GM12878 (cell line): ENCODE data around the gene TCERG1L. TPM values are rescaled to one million over a fixed set of nuclear protein-coding genes. Genes with fewer than 3 reads are reported as not detected.

Experiments
- ATAC-seq: fragments of 200-7000 bp; cut with Tn5 transposase; 3 replicates; pipeline ENCODE4 v1.9.1; 2020; ENCODE audit warnings: mild to moderate bottlenecking, moderate library complexity
- BruUV-seq: library from RNA; stranded (reverse); fragments of 400-500 nt; replicated peaks from 2 replicates; lab custom pipeline; 2021; lab: Mats Ljungman, UMichigan
- CTCF ChIA-PET: fragments of 300-600 bp; sonication (Branson Sonifier 250); formaldehyde crosslinking; extraction: SDS; loops from one replicate; lab custom pipeline; 2021; ENCODE audit warnings: inconsistent platforms; lab: Yijun Ruan, JAX
- POLR2A ChIA-PET: fragments of 350-600 bp; formaldehyde crosslinking; extraction: SDS; loops from one replicate; lab custom pipeline; 2021; ENCODE audit warnings: inconsistent platforms; lab: Charles Lee
- RAD21 ChIA-PET: fragments of 300-600 bp; sonication (Branson Sonifier 250); formaldehyde crosslinking; loops from one replicate; lab custom pipeline; 2023; ENCODE audit warnings: antibody characterized with exemption; ENCODE audit not compliant: unreplicated experiment; lab: Charles Lee
- SMC1A ChIA-PET: fragments of 300-600 bp; sonication (Branson Sonifier 250); formaldehyde crosslinking; loops from one replicate; lab custom pipeline; 2023; ENCODE audit not compliant: unreplicated experiment, uncharacterized antibody; lab: Charles Lee
- DNase-seq: peaks from one replicate; pipeline ENCODE4 v3.0.0-alpha.2; 2011; ENCODE audit warnings: low read depth, low spot score
- FAIRE-seq: peaks from 3 replicates; lab custom pipeline; 2011; peaks lifted over from hg19 to GRCh38; lab: Jason Lieb, UNC
- H2AFZ ChIP-seq: 2 replicates; pipeline ENCODE4 v1.6.0; 2011; ENCODE audit warnings: low read depth, low read length, control low read depth; ENCODE audit not compliant: control insufficient read depth
- H3K27ac ChIP-seq: 2 replicates; pipeline ENCODE4 v1.5.1; 2011; ENCODE audit warnings: control low read depth; ENCODE audit not compliant: control insufficient read depth, insufficient read depth
- H3K27me3 ChIP-seq, 2 experiments: replicated peaks in 1 of 2; 2 replicates each; pipeline versions ENCODE4 v1.6.0 to v1.6.1; 2011; ENCODE audit warnings: low read length in 1 of 2; ENCODE audit not compliant: control insufficient read depth in 2 of 2, insufficient read depth in 2 of 2
- H3K36me3 ChIP-seq, 2 experiments: 2 replicates each; pipeline ENCODE4 v1.5.1; 2011; ENCODE audit warnings: low read length in 1 of 2; ENCODE audit not compliant: control insufficient read depth in 2 of 2, insufficient read depth in 2 of 2
- H3K4me1 ChIP-seq: 2 replicates; pipeline ENCODE4 v1.6.1; 2011; ENCODE audit warnings: mild to moderate bottlenecking, low read length, moderate library complexity, mixed read lengths; ENCODE audit not compliant: control insufficient read depth, insufficient read depth
- H3K4me2 ChIP-seq: 2 replicates; pipeline ENCODE4 v1.6.0; 2011; ENCODE audit warnings: control low read depth; ENCODE audit not compliant: control insufficient read depth, insufficient read depth
- H3K4me3 ChIP-seq: fragments of 200-600 bp; sonication (generic); 2 replicates; pipeline ENCODE4 v1.5.1; 2016
- H3K79me2 ChIP-seq: 2 replicates; pipeline ENCODE4 v1.6.0; 2011; ENCODE audit warnings: low read length; ENCODE audit not compliant: control insufficient read depth, insufficient read depth
- H3K9ac ChIP-seq: 2 replicates; pipeline ENCODE4 v1.8.0; 2011; ENCODE audit warnings: low read length, control low read depth, mixed read lengths; ENCODE audit not compliant: control insufficient read depth, insufficient read depth
- H3K9me3 ChIP-seq: replicated peaks from 3 replicates; pipeline ENCODE4 v1.5.1; 2011; ENCODE audit warnings: mild to moderate bottlenecking, low read length; ENCODE audit not compliant: control insufficient read depth, insufficient read depth
- H4K20me1 ChIP-seq: 2 replicates; pipeline ENCODE4 v1.6.0; 2011; ENCODE audit not compliant: control insufficient read depth, insufficient read depth
- CREM ChIP-seq: IDR thresholded peaks from 2 replicates; pipeline ENCODE4 v1.6.1; 2014; ENCODE audit warnings: antibody characterized with exemption, low read depth
- FOXM1 ChIP-seq: IDR thresholded peaks from 2 replicates; pipeline ENCODE4 v1.6.1; 2012; ENCODE audit warnings: low read depth, mild to moderate bottlenecking, inconsistent platforms, low read length, moderate library complexity
- IRF4 ChIP-seq: IDR thresholded peaks from 2 replicates; pipeline ENCODE4 v1.6.1; 2011; ENCODE audit warnings: low read depth, low read length
- MEF2B ChIP-seq: fragments of 450-650 bp; IDR thresholded peaks from 2 replicates; pipeline ENCODE4 v1.6.1; 2018; ENCODE audit warnings: mild to moderate bottlenecking, moderate library complexity; ENCODE audit not compliant: partially characterized antibody, poor library complexity, severe bottlenecking
- MTA3 ChIP-seq: IDR thresholded peaks from 2 replicates; pipeline ENCODE4 v1.6.1; 2012; ENCODE audit warnings: low read length, inconsistent platforms, borderline replicate concordance
- NR2C1 ChIP-seq: fragments of 450-650 bp; IDR thresholded peaks from 2 replicates; pipeline ENCODE4 v1.6.1; 2017; ENCODE audit warnings: antibody characterized with exemption, mild to moderate bottlenecking, moderate library complexity
- PRDM15 ChIP-seq: fragments of 450-650 bp; formaldehyde crosslinking; IDR thresholded peaks from 2 replicates; pipeline ENCODE4 v1.4.0; 2020; ENCODE audit warnings: mild to moderate bottlenecking, moderate library complexity
- RB1 ChIP-seq: fragments of 450-650 bp; formaldehyde crosslinking; IDR thresholded peaks from 2 replicates; pipeline ENCODE4 v1.6.1; 2017; ENCODE audit warnings: mild to moderate bottlenecking, borderline replicate concordance
- SP1 ChIP-seq: IDR thresholded peaks from one replicate; pipeline ENCODE4 v1.6.1; 2011; ENCODE audit warnings: low read depth, low read length
- SRF ChIP-seq, 2 experiments: IDR thresholded peaks; 2 replicates each; pipeline ENCODE4 v1.6.1; 2011; ENCODE audit warnings: low read depth in 2 of 2, low read length in 2 of 2, mild to moderate bottlenecking in 1 of 2, moderate library complexity in 1 of 2
- STAT1 ChIP-seq: fragments of 450-650 bp; conservative IDR thresholded peaks from 2 replicates; pipeline ENCODE4 v1.6.1; 2014; ENCODE audit warnings: antibody characterized with exemption, mild to moderate bottlenecking
- SUZ12 ChIP-seq: fragments of 200-600 bp; sonication (generic); IDR thresholded peaks from one replicate; pipeline ENCODE4 v1.6.1; 2018; ENCODE audit warnings: antibody characterized with exemption, mild to moderate bottlenecking; ENCODE audit not compliant: unreplicated experiment
- WGBS: methylation state at CpG from one replicate; pipeline ENCODE4 v1.1.6; 2016; ENCODE audit warnings: low lambda C conversion rate; ENCODE audit not compliant: insufficient replicate concordance, insufficient coverage; ENCODE audit errors: missing lambda C conversion rate; 5-methylcytosine and 5-hydroxymethylcytosine counted together
- in situ Hi-C: fragments of 300-500 bp; cut with MboI; formaldehyde crosslinking; loops from 9 replicates; pipeline ENCODE4 v1.14.3; 2018; ENCODE audit warnings: mixed read lengths
- intact Hi-C: fragments of 100-400 bp; cut with micrococcal nuclease; formaldehyde crosslinking; loops from one replicate; pipeline ENCODE4 v1.14.2; 2022; ENCODE audit not compliant: unreplicated experiment
- polyA plus RNA-seq, 11 experiments: library from polyadenylated mRNA; depleted of rRNA in 4 of 11; unstranded in 6 of 11; stranded (reverse) in 5 of 11; fragments of >200 nt; fragmentation: Nextera tagmentation in 4 of 11; fragmentation: Illumina TruSeq in 1 of 11; extraction: Ambion mirVana in 4 of 11; extraction: Trizol in 1 of 11; gene quantifications; 1 replicate in 1 of 11; 2 replicates in 10 of 11; pipeline versions ENCODE4 v1.2.1 to v1.2.3, GENCODE V29; 2011 to 2016; ENCODE audit warnings: inconsistent platforms in 2 of 11, missing spikeins in 2 of 11, low read depth in 1 of 11
- total RNA-seq, 4 experiments: library from RNA; depleted of rRNA in 3 of 4; stranded (reverse); fragments of >200 nt in 3 of 4; fragmentation: Illumina TruSeq in 1 of 4; extraction: Trizol in 1 of 4; gene quantifications; 2 replicates each; pipeline versions ENCODE4 v1.2.1 to v1.2.3, GENCODE V29; 2013 to 2021

Gene TCERG1L
- total and polyA plus RNA-seq, 10 of the 15 experiments (the other 5 are each of a cell fraction or from before 2014, with no cell fraction given): not detected

- no peak for TF ChIP-seq PRDM15
Measured at GRCh38 chr10:131207176-131207575, 104.3 kb downstream of the TCERG1L start (continued).

- no peak overlapping the region for H3K4me2 ChIP-seq
- 42% methylated on average over 26 of the region's 26 CpGs for WGBS
- no peak for TF ChIP-seq FOXM1
- no peak for TF ChIP-seq RB1
- TF ChIP-seq SUZ12: no peak
- TF ChIP-seq IRF4: no peak
- no peak for TF ChIP-seq SP1
- no peak for TF ChIP-seq CREM
- TF ChIP-seq MTA3: no peak
- no peak for TF ChIP-seq NR2C1
- no peak for TF ChIP-seq STAT1
- no peak for TF ChIP-seq SRF (IDR thresholded peaks at IDR 0.05; ENCODE audit: low read depth in 2 of 2, low read length in 2 of 2)
- no peak for TF ChIP-seq MEF2B
- ChIA-PET RAD21 (no interaction called here), SMC1A (no interaction called here), CTCF (interaction anchor here (0.6 kb wide), 1 partner anchor 196 kb away, joined by 3 read pairs; no protein-coding TSS in a partner anchor), POLR2A (no interaction called here)
- in situ Hi-C loops: no loop called here
- intact Hi-C loops: no loop called here
- no peaks in the 10 kb centered on the region for H3K36me3 ChIP-seq
- ATAC-seq (no peak), DNase-seq (no peak), FAIRE-seq (no peak)
- no peaks in the 10 kb centered on the region for H3K79me2 ChIP-seq
- no peak overlapping the region for H2AFZ ChIP-seq
- no peaks in the 10 kb centered on the region; the same call in 2 of the 3 replicates for H3K9me3 ChIP-seq
- no TSS peak for BruUV-seq
- H3K4me1 ChIP-seq: no peaks in the 10 kb centered on the region
- H3K4me3 ChIP-seq: no peak overlapping the region
- no peaks in the 10 kb centered on the region for H4K20me1 ChIP-seq
- H3K9ac ChIP-seq: no peak overlapping the region
- H3K27ac ChIP-seq: no peak overlapping the region
- no peaks in the 10 kb centered on the region for H3K27me3 ChIP-seq
Measured at GRCh38 chr10:131206111-131206995, 105.2 kb downstream of the TCERG1L start.
